GM23248 (cell line): Measurements from ENCODE around the gene SEMA6D. TPM values are rescaled to one million over a fixed set of nuclear protein-coding genes. Genes with fewer than 3 reads are reported as not detected.

Experiments used
- DNase-seq: peaks from one replicate; pipeline ENCODE4 v3.0.0-alpha.2; 2015
- H2AFZ ChIP-seq: fragments of 200-600 bp; sonication (generic); 2 replicates; pipeline ENCODE4 v1.6.1; 2016; ENCODE audit warnings: antibody characterized with exemption
- H3F3A ChIP-seq: fragments of 200-600 bp; sonication (generic); 2 replicates; pipeline ENCODE4 v1.6.1; 2016; ENCODE audit warnings: mild to moderate bottlenecking, antibody characterized with exemption, mixed run types; ENCODE audit not compliant: insufficient read depth
- H3K27ac ChIP-seq: fragments of 200-600 bp; sonication (generic); 2 replicates; pipeline ENCODE4 v1.5.1; 2016; ENCODE audit warnings: mild to moderate bottlenecking
- H3K27me3 ChIP-seq: fragments of 200-600 bp; sonication (generic); replicated peaks from 2 replicates; pipeline ENCODE4 v1.6.1; 2016; ENCODE audit warnings: mild to moderate bottlenecking; ENCODE audit not compliant: insufficient read depth
- H3K36me3 ChIP-seq: fragments of 200-600 bp; sonication (generic); 2 replicates; pipeline ENCODE4 v1.6.1; 2016; ENCODE audit warnings: low read depth, mild to moderate bottlenecking
- H3K4me1 ChIP-seq: fragments of 200-600 bp; sonication (generic); 2 replicates; pipeline ENCODE4 v1.6.1; 2016; ENCODE audit warnings: mild to moderate bottlenecking; ENCODE audit not compliant: insufficient read depth
- H3K4me2 ChIP-seq: fragments of 200-600 bp; sonication (generic); one replicate; pipeline ENCODE4 v1.6.1; 2016; ENCODE audit warnings: mild to moderate bottlenecking; ENCODE audit not compliant: unreplicated experiment
- H3K4me3 ChIP-seq: fragments of 200-600 bp; sonication (generic); 2 replicates; pipeline ENCODE4 v1.5.1; 2016; ENCODE audit warnings: mild to moderate bottlenecking
- H3K79me2 ChIP-seq: fragments of 200-600 bp; sonication (generic); 2 replicates; pipeline ENCODE4 v1.6.1; 2016; ENCODE audit warnings: mild to moderate bottlenecking; ENCODE audit not compliant: insufficient read depth
- H3K9ac ChIP-seq: fragments of 200-600 bp; sonication (generic); 2 replicates; pipeline ENCODE4 v1.6.1; 2016; ENCODE audit warnings: mild to moderate bottlenecking
- H3K9me2 ChIP-seq: fragments of 200-600 bp; sonication (generic); 2 replicates; pipeline ENCODE4 v1.6.1; 2016; ENCODE audit warnings: mixed run types, mild to moderate bottlenecking, moderate library complexity; ENCODE audit not compliant: insufficient read depth
- H3K9me3 ChIP-seq: fragments of 200-600 bp; sonication (generic); one replicate; pipeline ENCODE4 v1.6.1; 2017; ENCODE audit warnings: low read depth
- H4K20me1 ChIP-seq: fragments of 200-600 bp; sonication (generic); 2 replicates; pipeline ENCODE4 v1.6.0; 2016; ENCODE audit not compliant: insufficient read depth
- EZH2 ChIP-seq: fragments of 200-600 bp; sonication (generic); IDR thresholded peaks from 2 replicates; pipeline ENCODE4 v1.6.1; 2018; ENCODE audit warnings: antibody characterized with exemption, mild to moderate bottlenecking; ENCODE audit not compliant: insufficient read depth, poor library complexity, severe bottlenecking
- EZH2phosphoT487 ChIP-seq: fragments of 200-600 bp; sonication (generic); IDR thresholded peaks from 2 replicates; pipeline ENCODE4 v1.6.1; 2018; ENCODE audit warnings: antibody characterized with exemption, moderate library complexity, mild to moderate bottlenecking, low read depth; ENCODE audit not compliant: insufficient read depth
- WGBS, 2 experiments: methylation state at CpG; one replicate each; pipeline ENCODE4 v1.1.6; 2015 to 2017; ENCODE audit warnings: low lambda C conversion rate in 2 of 2, low coverage in 1 of 2; ENCODE audit errors: missing lambda C conversion rate in 2 of 2; 5-methylcytosine and 5-hydroxymethylcytosine counted together
- in situ Hi-C: fragments of 300-500 bp; cut with MboI; formaldehyde crosslinking; loops from 2 replicates; pipeline ENCODE4 v1.15.0; 2020
- polyA plus RNA-seq: library from polyadenylated mRNA; unstranded; fragments of >200 nt; fragmentation: Nextera tagmentation; extraction: Ambion mirVana; gene quantifications from 2 replicates; pipeline ENCODE4 v1.2.1, GENCODE V29; 2016
- total RNA-seq: library from RNA; depleted of rRNA; stranded (reverse); fragments of >200 nt; shearing (Covaris generic); gene quantifications from 2 replicates; pipeline ENCODE4 v1.2.3, GENCODE V29; 2014

SEMA6D gene
- total and polyA plus RNA-seq, 2 experiments from 2014 or later = 0.86 to 1.4 TPM

GRCh38 chr15:47718497-47719437 is 1.5 kb downstream of the SEMA6D start:
- no peaks in the 10 kb centered on the region for H4K20me1 ChIP-seq
- no peaks in the 10 kb centered on the region for H3K9me3 ChIP-seq
- H2AFZ ChIP-seq = peak overlapping the region; percentile 84
- peaks cover 9% of the 10 kb centered on the region for H3F3A ChIP-seq
- DNase-seq = peak; percentile 39
- in situ Hi-C loops = no loop called here
- H3K4me3 ChIP-seq = peak overlapping the region; percentile 78
- H3K4me1 ChIP-seq = 0 out of 2 replicates have a peak, but pooled peaks cover 5% of the 10 kb centered on the region
- no peak for TF ChIP-seq EZH2
- H3K9me2 ChIP-seq = no peaks in the 10 kb centered on the region
- no peaks in the 10 kb centered on the region for H3K79me2 ChIP-seq
- no peaks in the 10 kb centered on the region for H3K27me3 ChIP-seq
- no peak overlapping the region for H3K27ac ChIP-seq
- peak overlapping the region; percentile 89 for H3K4me2 ChIP-seq
- 28% methylated on average over 37 to 46 of the region's 48 CpGs for WGBS, 2 experiments
- H3K9ac ChIP-seq = peak overlapping the region; percentile 67
- H3K36me3 ChIP-seq = no peaks in the 10 kb centered on the region

- Histone ChIP-seq H3F3A (peaks cover 9% of the 10 kb centered on the region), H3K9ac (no peak overlapping the region), H3K9me2 (no peaks in the 10 kb centered on the region), H3K36me3 (no peaks in the 10 kb centered on the region), H3K27ac (no peak overlapping the region), H3K4me3 (no peak overlapping the region), H3K79me2 (no peaks in the 10 kb centered on the region), H3K27me3 (no peaks in the 10 kb centered on the region), H3K4me2 (no peak overlapping the region), H3K9me3 (no peaks in the 10 kb centered on the region), H4K20me1 (no peaks in the 10 kb centered on the region), H3K4me1 (0 out of 2 replicates have a peak, but pooled peaks cover 5% of the 10 kb centered on the region), H2AFZ (no peak overlapping the region)
- no peak for DNase-seq
- in situ Hi-C loops = no loop called here
- TF ChIP-seq EZH2phosphoT487 = no peak
- TF ChIP-seq EZH2 = no peak
Measured at GRCh38 chr15:47719730-47720129, 2.4 kb downstream of the SEMA6D start.

- Histone ChIP-seq H4K20me1 (no peaks in the 10 kb centered on the region), H3K36me3 (no peaks in the 10 kb centered on the region), H3K4me3 (no peak overlapping the region), H2AFZ (no peak overlapping the region), H3K27me3 (no peaks in the 10 kb centered on the region), H3K9me2 (no peaks in the 10 kb centered on the region), H3F3A (peaks cover 9% of the 10 kb centered on the region), H3K9ac (no peak overlapping the region), H3K27ac (no peak overlapping the region), H3K9me3 (no peaks in the 10 kb centered on the region), H3K4me1 (0 out of 2 replicates have a peak, but pooled peaks cover 5% of the 10 kb centered on the region), H3K4me2 (peak overlapping the region; percentile 4), H3K79me2 (no peaks in the 10 kb centered on the region)
- WGBS, 2 experiments = 85 to 90% methylated on average over 4 of the region's 4 CpGs
- TF ChIP-seq EZH2phosphoT487 (no peak), EZH2 (no peak)
- in situ Hi-C loops = no loop called here
- peak; percentile 21 for DNase-seq
Measured at GRCh38 chr15:47720555-47720954, 3.2 kb downstream of the SEMA6D start.

GRCh38 chr15:47721676-47722075 is 4.4 kb downstream of the SEMA6D start:
- H3K4me2 ChIP-seq = no peak overlapping the region
- no peak overlapping the region for H3K27ac ChIP-seq
- WGBS, 2 experiments = 60 to 62% methylated on average over 4 of the region's 4 CpGs
- no peaks in the 10 kb centered on the region for H3K9me3 ChIP-seq
- H3K36me3 ChIP-seq = no peaks in the 10 kb centered on the region
- H3K79me2 ChIP-seq = no peaks in the 10 kb centered on the region
- no peak overlapping the region for H3K4me3 ChIP-seq
- TF ChIP-seq EZH2phosphoT487 = no peak
- no peak for TF ChIP-seq EZH2
- H3K9ac ChIP-seq = no peak overlapping the region
- no peaks in the 10 kb centered on the region for H4K20me1 ChIP-seq
- no peaks in the 10 kb centered on the region for H3K27me3 ChIP-seq
- H3F3A ChIP-seq = peaks cover 5% of the 10 kb centered on the region
- in situ Hi-C loops = no loop called here
- no peak overlapping the region for H2AFZ ChIP-seq
- H3K4me1 ChIP-seq = 0 out of 2 replicates have a peak, but pooled peaks cover 5% of the 10 kb centered on the region
- no peak for DNase-seq
- H3K9me2 ChIP-seq = no peaks in the 10 kb centered on the region
